ENCODE results near the gene IL17RD.

The IL17RD gene

DNA sequence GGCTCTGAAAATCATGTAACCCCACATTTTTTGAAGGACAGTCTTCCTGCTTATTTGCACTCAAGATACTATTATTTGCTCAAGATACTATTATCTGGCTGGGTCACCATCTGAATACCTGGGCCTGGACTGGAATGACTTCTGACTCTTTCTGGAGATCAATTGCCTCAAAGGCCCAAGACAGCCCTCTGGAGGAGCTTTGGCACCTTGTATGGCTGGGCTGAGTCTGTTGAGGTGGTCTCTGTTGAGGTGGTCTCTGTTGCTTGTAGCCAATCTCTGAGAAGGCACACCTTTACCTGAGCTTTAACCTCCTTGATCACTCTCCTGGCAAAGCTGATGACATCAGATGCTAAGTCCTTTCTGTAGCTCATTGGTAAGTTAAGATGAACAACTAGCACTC, 71.7 kb downstream of the IL17RD start:
- DNase-seq (ENCODE audit: low read depth): no peak

DNA sequence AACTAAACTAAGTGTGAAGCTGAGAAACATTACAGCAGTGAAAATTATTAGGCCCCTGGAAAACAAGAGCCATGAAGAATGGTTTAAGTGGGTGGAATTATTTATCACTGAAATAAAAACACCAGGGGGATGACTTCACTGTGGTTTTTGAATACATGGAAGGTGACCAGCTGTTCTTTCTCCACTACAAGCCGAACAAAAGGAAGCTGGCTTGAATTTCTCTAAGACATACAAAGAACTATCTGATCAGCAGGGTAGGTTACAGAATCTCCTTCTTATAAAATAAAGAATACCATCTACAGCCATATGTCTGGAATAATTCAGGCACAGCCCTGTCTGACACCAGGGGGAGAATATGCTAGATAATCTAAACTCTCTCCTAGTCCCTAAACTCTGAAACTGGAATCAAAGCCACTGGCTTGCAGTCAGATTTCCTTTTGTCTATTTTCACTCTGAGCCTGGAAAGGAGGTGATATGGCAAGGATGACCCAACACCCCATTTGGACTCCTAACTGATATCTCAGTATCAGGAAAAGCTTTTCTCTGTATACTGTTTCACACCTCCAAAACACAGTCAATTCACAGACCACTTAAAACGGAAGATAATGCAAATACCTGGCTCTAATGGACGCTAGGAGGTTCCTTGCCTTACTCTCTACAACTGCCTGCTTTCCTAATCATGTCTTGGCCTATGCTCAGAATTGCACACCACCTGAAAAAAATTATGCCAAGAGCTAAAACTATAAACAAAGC, 73.5 kb downstream of the IL17RD start:
- DNase-seq (ENCODE audit: low read depth): peak; percentile 59

DNA sequence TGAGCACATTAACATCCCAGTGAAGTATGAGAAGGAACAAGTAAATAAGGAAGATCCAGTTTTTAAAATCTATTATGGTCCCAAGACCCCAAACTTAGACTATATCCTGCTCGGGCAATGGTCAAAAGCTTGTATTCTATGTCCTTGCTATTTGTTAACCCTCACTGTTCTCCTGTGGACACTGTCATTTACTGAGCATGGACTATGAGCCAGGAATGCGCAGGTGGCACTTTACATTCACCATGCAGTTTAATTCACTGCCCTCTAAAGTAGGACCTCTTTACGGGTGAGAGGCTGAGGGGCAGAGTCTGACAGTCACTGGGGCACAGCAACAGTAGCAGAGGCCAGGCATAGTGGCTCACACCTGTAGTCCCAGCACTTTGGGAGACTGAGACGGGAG, 76.1 kb downstream of the IL17RD start:
- DNase-seq (ENCODE audit: low read depth): no peak

DNA sequence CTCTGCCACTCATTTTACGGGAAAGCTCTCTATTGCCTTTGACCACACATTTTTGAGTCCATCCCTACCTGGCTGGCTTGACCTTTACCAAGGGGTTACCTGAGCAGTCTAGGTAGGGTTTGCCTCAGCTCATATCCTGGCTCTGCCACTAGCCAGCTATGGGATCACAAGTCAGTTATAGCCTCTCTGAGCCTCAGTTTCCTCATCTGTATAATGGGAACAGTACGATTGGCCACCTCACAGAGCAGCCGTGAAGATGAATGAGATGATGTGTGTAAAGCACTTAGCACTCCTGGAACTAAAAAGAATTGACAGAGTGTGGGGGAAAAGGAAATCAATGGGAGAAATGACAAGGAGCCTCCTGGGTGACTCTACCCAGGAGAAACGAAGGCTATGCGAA, 76.7 kb downstream of the IL17RD start:
- no peak for DNase-seq (ENCODE audit: low read depth)

DNA sequence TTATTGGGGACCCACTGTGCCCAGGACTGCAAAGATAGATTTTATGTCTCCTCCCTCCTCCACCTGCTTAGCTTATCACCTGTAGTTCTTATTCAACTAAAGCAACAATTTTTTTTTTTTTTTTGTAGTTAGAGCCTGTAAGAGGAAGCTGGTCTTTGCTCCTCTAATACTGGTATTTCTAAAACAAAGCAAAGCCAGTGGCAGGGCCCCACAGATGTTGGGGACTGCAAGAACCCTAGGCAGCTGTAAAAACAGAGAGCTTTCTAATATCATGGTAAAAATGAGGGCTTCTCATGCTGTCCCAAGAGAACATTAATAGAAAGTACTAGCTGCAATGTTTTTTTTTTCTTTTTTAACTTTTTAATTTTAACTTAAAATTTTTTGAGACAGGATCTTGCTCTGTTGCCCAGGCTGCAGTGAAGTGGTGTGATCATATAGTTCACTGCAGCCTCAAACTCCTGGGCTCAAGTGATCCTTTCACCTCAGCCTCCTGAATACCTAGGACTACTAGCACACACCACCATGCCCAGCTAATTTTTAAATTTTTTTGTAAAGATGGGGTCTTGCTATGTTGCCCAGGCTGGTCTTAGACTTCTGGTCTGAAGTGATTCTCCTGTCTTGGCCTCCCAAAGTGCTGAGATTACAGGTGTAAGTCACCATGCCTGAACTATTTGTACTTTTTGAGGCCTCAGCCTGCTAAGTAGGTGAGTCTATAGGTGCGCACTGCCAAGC, 77.6 kb downstream of the IL17RD start:
- DNase-seq (ENCODE audit: low read depth): no peak

DNA sequence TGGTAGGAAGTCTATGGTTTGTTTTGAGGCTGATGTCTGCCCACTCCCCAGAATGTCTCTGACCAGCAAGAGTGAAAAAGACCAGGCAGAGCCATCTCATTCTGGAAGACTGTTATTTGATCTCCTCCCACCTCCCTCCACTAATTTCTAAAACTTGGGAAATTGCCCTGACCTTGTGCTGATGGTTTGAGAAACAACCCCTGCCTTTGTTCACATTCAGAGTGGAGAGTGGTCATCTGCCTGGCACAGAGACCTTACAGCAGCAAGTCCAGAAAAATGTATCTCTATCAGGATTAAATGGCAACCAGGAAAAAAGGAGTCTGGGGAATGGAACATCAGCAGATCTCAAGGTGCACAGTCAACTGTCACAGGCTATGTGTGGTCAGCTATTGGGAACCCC, 79.0 kb downstream of the IL17RD start:
- peak; percentile 19 for DNase-seq (ENCODE audit: low read depth)

DNA sequence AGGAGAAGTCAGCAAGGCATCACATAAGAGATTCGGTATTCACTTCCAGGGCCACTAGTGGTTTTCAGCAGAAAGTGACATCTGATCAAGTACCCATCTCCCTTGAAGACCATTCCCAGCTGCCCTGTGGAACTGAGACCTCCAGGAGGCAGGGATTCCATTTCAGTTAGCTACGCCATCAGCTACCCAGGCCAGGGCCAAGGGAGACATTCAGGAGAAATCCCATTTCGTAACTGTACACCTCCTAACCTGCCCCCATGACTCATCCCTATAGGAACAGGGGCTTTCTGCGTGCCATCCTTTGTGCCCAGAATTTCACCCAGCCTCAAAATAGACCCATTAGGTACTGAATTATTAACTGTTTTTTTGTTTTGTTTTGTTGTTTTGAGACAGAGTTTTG, 79.9 kb downstream of the IL17RD start:
- no peak for DNase-seq (ENCODE audit: low read depth)

DNA sequence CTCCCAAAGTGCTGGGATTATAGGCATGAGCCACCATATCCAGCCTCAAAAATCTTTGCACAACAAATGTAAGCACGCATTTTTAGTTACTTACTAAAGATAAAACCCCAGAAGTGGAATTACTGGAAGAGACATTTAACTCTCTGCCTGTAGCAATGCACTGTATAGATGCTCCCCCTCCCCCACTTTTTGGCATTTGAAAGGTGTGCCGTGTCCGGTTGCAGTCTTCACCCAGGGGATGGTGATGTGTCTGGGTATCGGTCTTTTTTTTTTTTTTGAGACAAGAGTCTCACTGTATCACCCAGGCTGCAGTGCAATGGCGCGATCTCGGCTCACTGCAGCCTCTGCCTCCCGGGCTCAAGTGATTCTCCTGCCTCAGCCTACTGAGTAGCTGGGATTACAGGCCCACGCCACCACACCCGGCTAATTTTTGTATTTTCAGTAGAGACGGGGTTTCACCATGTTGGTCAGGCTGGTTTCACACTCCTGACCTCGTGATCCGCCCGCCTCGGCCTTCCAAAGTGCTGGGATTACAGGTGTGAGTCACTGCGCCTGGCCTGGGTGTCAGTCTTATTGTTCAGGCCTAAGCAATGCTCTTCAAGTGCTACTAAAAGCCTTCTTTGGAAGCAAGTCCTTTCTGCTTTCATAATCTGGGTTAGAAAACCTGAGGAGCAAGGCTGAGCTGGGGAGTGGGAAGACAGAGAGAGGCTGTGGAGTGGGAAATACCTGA, 81.7 kb downstream of the IL17RD start:
- DNase-seq (ENCODE audit: low read depth): peak; percentile 44

DNA sequence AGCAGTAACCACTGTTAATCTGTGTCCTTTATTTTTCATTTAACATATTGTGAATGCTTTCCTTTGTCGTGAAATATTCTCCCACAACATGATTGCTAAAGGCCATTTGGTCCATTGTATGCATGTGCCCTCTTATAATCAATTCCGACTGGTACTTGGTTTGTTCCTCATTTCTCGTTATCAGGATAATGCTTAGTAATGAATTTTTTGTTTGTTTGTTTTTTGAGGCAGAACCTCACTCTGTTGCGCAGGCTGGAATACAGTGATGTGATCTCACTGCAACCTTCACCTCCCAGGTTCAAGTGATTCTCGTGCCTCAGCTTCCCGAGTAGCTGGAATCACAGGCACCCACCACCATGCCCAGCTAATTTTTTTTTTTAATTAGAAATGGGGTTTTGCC, 82.7 kb downstream of the IL17RD start:
- DNase-seq (ENCODE audit: low read depth): no peak

DNA sequence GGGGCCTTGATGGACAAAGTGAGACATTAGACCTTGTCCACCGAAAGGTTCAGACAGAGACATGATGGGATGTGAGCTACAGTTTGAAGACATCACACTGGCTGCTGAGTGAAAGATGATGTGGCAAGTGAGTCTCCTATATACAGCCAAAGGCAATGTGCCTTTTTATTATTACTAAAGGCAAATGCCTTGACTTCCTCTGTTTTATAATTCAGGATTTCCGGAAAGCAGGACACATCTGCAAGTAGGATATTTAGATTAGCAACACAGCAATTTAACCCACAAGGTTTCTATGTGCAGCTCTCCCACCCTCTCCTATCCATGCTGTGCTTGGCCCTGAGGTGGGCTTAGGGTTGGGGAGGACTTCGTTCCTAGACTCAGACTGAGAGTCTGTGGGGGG, 84.0 kb downstream of the IL17RD start:
- DNase-seq (ENCODE audit: low read depth): no peak

DNA sequence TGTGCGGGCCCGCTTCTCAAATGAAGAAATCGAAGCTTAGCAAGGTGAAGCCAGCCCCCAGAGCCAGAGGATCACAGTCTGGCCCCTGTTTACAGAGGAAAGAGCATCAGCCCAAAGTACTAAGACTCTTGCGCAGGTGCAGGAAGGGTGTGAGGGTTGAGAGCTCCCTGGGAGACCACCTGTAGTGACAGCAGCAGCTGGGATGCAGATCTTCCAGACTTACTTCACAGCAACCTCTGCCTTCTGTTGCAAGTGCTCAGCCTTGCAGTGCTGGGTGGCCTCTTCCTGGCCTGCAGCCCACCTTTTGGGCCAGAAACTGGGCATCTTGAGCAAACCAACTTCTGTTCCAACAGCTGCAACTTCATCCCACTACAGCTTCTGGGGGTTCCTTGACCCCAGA, 85.0 kb downstream of the IL17RD start:
- no peak for DNase-seq (ENCODE audit: low read depth)

DNA sequence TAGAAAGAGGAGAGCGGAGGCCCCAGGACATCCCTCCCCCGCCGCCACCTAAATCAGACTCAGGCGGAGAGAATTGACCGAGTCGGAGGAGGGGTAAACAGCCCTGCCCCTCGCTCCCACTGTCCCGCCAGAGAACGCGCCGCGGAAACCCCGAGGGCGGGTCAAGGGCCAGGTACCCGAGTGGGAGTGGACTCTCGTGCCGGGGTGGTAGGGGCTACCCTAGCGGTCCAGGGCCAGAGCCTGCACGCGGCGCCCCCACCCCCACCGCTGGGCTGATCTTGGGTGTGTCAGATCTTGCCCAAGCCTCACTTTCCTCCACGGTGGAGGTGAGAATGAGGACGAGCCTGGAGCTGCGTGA, 85.7 kb downstream of the IL17RD start:
- DNase-seq (ENCODE audit: low read depth): no peak

DNA sequence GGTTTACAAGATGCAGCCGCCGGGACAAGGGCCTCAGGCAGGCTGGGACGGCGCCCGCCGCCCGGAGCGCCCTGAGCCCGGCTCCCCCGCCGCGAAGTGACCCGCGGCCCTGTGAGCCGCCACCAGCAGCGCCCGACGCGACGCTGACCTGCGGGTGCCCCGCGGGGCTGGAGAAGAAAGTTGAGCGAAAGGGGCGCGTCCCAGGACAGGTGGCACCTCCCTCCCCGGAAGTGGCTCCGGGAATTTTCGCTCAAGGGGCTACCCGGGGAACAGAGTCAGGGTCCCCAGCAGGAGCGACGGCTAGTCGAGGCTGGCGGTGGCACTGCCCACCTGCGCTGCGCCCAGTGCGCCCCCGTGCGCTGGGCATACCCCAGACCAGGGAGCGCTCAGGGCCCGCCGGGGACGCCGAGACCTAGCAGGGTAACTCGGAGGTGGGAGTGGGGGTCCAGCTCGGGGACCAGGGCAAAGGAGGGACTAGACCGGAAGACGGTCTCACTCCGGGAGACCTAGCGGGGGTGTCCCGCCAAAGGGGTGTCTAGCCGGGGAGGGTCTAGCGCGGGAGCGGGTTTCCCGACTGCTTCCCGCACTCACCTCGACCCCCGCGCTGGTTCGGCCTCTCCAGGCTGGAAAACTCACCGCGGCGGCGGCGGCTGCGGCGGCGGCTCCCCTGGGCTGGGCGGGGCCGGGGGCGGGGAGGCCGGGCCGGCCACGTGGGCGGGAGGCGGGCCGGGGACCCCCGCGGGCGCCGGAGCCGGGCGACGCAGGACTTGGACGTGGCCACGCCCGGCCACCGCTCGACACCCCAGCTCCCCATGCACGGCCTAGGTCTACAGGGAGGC, 86.3 kb downstream of the IL17RD start:
- DNase-seq (ENCODE audit: low read depth): no peak

DNA sequence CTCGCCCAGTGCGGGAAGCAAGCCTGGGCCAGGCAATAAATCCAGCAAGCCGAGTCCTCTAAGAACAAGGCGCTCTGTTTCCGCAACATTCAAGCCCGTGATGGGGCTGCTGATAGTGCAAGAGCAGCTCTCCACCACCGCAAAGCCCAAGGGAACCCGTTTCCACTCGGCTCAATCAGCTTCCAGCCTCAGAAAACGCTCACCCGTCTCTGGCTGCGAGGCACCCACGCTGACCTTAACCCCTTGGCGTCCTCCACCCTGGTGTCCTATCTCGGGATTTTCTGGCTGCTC, 86.9 kb downstream of the IL17RD start:
- DNase-seq (ENCODE audit: low read depth): peak; percentile 74

DNA sequence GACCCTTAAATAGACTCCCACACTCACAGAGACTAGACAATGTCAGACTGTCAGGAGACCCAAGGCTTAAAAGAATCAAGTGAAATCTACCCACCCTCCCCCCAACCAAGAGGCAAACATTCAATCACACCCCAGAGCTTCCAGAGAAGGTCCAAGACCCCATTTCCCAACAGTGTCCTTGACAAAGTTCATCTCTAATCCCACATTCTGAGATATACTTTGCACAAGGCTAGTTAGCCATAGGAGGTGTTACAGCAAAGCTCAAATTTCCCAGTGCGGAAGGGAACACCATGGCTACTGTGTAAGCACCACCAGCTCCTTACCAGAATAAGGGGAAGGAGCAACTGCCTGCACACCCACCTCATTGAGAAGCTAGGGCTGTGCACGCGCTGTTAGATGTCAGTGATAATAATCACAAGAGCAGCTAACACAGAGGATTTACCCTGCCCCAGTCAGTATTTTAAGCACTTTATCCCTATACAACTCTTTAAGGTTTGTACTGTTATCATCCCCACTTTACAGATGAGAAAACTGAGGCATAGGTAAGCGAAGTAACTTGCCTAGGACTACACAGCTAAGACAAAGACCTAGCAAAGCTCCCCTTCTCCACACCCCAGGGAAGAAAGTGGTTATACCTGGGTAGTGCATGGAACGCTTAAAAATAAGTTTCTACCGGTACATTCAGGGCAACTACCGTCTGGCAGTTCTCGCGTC, 87.4 kb downstream of the IL17RD start:
- peak; percentile 14 for DNase-seq (ENCODE audit: low read depth)

DNA sequence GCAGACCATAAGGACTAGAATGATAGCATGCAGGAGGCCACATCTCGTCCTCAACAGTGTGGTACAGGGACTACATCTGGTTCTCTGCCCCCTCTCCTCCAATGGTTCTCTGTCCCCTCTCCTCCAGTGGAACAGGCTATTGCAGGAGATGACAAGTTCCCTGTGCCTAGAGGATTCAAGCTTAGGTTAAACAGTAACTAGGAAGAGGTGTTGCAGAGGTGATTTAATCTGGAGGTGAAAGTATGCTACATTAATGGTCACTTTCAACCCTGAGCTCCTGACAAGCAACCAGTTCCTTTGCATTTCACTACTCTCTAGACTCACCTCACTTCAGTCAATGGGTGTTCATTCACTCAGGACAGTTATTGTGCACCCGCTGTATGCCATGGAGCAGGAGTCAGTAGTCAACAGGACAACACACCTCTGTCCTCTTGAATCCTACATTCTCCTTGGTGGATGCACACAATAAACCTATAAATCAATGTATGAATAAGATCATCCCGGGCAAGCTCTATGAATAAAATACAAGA, 88.7 kb downstream of the IL17RD start:
- no peak for DNase-seq (ENCODE audit: low read depth)

DNA sequence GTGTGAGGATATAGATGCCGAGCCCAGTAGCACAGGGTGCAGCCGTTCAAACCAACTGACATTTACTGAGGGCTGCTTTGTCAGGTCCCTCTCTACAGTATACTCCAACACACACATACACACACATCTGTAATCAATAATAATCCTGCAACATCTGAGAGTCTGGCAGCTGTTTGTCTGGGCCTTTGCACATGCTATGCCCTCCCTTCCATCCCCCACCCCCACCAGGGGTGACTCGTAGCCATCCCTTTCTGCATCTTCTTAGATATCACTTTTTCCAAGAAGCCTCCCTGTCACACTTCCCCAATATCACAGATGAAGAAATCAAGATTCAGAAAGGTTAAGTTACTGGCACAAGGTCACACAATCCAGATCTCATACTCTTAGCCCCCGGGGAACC, 91.0 kb downstream of the IL17RD start:
- DNase-seq (ENCODE audit: low read depth): no peak

DNA sequence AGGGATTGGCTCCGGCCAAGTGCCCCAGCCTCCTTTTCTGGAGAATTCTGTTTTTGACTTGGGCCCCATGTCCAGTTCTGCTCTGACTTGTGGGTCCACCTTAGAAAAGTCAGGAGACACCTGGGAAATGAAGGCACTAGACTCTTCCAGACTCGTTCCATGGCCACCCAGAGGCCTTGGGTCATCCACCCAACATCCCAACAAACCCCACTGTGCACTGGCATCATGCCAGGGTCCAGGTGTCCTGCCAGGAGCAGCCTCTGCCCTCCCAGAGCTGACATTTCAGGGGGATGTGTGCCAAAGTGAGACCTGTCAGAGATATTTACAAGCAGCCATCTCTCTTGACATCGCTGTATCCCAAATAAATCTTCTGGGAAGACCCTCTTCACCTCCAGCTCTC, 91.5 kb downstream of the IL17RD start:
- DNase-seq (ENCODE audit: low read depth): no peak

DNA sequence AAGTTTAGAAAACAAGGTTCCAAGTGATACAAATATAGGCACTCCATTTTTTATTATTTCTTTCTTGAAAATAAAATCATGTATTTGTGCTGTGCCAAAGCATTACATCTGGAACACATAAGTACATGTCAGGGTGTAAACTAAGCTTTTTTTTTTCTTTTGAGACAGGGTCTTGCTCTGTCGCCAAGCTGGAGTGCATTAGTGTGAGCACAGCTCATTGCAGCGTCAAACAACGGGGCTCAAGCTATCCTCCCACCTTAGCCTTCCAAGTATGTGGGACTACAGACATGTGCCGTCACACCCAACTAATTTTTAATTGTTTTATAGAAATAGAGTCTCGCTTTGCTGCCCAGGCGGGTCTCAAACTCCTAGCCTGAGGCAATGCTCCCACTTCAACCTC, 95.7 kb downstream of the IL17RD start:
- DNase-seq (ENCODE audit: low read depth): no peak

DNA sequence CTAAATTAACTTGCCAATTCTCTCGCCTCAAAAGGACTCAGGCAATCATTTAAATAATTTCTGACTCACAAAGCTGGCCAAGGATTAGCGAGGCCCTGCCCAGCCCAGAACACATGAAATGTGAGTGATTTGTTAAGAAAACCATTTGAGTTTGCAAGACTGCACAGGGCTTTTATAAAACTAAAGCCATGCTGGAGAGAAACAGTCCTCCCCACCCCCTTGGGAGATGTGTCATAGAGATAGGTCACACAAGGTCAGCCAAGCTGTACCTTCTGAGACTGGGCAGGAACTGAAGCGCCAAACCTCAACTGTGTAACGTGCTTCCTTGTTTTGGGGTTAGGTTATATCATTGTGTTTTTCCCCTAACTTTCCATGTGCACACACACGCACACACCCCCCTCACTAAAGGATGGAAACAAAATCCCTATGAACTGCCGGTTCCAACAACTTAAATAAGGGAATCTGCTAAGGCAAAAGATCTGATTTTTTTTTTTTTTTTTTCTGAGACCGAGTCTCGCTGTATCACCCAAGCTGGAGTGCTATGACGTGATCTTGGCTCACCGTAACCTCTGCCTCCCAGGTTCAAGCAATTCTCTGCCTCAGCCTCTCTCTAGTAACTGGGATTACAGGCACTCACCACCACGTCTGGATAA, 96.6 kb downstream of the IL17RD start:
- peak; percentile 89 for DNase-seq (ENCODE audit: low read depth)

DNA sequence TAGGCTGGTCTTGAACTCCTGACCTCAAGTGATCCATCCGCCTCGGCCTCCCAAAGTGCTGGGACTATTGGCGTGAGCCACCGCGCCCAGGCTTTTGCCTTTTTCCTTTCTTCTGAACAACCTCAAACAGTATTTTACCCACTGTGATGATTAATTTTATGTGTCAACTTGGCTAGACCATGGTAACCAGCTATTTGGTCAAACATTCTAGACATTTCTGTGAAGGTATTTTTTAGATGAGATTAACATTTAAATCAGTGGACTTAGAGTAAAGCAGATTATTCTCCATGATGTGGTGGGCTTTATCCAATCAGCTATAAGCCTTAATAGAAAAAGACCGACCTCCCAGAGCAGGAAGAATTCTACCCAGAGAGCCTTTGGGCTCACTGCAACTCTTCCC, 98.7 kb downstream of the IL17RD start:
- no peak for DNase-seq (ENCODE audit: low read depth)
